Measurements from ENCODE around the gene FAM107A.

DNA sequence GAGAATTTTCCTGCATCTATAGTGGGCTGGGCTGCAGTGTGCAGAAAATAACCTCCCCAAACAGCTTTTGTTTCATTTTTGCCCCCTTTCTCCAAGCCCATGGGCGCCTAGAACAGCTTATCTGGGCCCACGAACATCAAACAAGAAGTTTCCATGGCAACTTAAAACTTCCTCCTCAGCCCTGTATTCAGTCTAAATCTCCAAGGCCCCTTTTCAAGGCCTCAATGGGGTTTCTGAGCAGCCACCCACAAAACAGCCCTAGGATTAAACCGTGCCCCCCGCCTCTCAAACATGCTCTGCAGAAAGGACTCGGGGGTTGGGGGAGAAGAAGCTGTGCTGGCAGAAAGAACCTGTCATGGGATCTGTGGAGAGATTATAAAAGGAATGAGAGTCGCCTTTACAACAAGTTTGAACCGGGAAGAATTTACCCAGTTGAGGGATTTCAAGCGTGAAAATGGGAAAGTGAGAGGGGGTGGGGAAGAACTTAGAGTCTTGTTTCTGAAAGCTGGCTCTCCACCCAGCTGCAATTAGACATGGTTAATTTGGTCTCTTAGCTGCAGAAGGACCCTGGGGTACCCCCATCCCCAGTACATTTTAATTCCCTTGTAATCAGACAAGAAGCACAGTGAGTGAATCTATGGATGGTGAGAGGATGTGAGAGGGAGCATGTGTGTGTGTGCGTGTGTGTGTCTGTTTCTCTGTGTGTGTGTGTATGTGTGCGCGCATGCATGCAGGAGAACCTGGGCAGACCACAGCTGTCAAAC is 4.3 kb upstream of the FAM107A start:
- TF ChIP-seq, protein P1, sequence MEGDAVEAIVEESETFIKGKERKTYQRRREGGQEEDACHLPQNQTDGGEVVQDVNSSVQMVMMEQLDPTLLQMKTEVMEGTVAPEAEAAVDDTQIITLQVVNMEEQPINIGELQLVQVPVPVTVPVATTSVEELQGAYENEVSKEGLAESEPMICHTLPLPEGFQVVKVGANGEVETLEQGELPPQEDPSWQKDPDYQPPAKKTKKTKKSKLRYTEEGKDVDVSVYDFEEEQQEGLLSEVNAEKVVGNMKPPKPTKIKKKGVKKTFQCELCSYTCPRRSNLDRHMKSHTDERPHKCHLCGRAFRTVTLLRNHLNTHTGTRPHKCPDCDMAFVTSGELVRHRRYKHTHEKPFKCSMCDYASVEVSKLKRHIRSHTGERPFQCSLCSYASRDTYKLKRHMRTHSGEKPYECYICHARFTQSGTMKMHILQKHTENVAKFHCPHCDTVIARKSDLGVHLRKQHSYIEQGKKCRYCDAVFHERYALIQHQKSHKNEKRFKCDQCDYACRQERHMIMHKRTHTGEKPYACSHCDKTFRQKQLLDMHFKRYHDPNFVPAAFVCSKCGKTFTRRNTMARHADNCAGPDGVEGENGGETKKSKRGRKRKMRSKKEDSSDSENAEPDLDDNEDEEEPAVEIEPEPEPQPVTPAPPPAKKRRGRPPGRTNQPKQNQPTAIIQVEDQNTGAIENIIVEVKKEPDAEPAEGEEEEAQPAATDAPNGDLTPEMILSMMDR (IDR thresholded peaks at IDR 0.05; ENCODE audit: low read depth, low read length): no peak
- TF ChIP-seq POLR2A (IDR thresholded peaks at IDR 0.05; ENCODE audit: extremely low read depth, insufficient read length): no peak

Data from NB4 (cell line).